SHP77 (cell line): ENCODE results near the gene NIPAL3.
"Not testable (repeated sequence)": the region's sequence is repeated elsewhere in the genome, so short reads cannot be mapped to it uniquely, and the experiment has no call there.

ENCODE experiments used
- DNase-seq, 2 experiments: peaks; one replicate each; lab custom pipeline; 2025; lab: John Stamatoyannopoulos, UW

The NIPAL3 gene

DNA sequence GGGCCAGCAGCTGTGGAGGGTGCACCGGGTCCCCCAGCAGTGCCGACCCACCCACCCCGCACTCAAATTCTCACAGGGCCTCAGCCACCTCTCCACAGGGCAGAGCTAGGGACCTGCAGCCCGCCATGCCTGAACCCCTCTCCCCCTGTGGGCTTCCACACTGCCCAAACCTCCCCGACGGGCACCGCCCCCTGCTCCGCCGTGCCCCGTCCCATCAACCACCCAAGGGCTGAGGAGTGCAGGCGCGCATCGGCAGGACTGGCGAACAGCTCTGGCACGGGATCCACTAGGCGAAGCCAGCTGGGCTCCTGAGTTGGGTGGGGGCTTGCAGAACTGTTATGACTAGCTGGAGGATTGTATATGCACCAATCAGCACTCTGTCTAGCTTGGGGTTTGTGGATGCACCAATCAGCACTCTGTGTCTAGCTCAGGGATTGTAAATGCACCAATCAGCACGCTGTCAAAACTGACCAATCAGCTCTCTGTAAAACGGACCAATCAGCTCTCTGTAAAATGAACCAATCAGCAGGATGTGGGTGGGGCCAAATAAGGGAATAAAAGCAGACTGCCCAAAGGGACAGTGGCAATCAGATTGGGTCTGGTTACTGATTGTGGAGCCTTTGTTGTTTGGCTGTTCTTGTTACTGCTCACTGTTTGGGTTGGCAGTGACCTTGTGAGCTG lies 74.6 kb downstream of the NIPAL3 start:
- DNase-seq, result no peak

DNA sequence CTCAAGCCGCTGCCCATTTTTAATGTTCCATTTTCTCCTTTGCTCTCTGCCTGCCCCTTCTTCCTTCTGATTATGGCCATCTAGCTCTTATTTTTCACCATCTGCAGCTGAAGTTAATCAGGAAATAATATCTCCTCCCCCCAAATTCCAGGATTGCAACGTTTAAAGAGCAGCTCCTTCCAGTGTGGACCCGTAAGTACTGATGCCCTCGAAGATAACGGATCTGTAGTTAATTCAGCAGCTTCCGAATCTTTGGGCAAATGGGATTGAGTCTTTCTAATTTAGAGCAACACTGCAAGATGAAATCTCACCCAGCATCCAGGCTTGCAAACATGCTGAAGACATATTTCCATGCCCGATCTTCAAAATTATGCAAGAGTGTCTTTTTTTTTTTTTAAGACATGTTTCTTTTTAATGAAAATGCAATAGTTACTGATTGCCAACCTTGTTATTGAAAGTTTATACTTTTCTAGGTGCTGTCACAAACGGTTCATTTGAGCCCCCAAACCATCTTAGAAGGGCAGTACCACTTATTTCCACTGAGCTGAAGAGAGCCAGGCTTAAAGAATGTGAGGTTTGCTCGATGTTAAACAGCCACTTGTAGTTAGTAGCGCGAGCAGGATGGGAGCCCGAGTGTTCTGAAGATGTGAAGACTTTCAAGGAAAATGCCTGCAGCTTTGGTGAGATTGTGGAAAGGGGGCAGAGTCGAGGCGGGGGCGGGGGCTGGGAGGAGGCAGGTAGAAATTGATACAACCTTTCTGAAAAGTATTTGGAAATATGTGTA lies 76.2 kb downstream of the NIPAL3 start:
- DNase-seq, result no peak

DNA sequence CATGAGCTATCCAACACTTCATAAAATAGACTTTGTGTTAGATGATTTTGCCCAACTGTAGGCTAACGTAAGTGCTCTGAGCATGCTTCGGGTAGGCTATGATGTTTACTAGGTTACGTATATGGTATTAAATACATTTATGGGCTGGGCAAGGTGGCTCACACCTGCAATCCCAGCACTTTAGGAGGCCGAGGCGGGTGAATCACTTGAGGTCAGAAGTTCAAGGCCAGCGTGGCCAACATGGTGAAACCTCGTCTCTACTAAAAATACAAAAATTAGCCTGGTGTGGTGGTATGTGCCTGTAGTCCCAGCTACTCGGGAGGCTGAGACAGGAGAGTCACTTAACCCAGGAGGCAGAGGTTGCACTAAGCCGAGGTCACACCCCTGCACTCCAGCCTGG lies 77.3 kb downstream of the NIPAL3 start:
- not testable (repeated sequence) for DNase-seq

DNA sequence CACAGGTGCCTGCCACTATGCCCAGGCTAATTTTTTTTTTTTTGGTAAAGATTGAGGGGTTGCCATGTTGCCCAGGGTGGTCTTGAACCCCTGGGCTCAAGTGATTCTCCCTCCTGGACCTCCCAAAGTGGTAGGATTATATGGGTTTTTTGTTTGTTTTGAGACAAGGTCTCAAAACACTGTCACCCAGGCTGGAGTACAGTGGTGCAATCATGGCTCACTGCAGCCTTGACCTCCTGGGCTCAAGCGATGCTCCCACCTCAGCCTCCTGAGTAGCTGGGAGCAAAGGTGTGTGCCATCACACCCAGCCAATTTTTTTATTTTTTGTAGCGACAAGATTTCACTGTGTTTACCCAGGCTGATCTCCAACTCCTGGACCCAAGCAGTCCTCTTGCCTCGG lies 78.2 kb downstream of the NIPAL3 start:
- DNase-seq, result no peak

DNA sequence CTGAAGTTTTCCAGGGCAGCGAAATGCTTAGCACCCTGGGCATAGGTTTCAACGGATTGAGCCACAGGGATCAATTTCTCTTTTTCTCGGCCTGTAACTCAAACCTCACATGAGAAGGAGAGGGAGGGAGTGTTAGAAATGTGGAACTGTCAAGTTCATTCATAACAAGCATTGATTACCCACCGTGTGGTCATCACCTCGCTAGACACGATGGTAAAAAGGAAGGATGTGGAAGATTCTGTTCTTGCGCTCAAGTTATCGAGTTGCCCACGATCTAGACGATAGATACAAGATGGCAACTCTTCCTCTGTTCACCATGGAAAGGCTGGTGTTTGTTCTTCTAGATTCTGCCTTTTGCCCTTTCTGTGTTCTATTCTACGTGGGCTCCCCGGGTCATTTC lies 83.0 kb downstream of the NIPAL3 start:
- no peak for DNase-seq

DNA sequence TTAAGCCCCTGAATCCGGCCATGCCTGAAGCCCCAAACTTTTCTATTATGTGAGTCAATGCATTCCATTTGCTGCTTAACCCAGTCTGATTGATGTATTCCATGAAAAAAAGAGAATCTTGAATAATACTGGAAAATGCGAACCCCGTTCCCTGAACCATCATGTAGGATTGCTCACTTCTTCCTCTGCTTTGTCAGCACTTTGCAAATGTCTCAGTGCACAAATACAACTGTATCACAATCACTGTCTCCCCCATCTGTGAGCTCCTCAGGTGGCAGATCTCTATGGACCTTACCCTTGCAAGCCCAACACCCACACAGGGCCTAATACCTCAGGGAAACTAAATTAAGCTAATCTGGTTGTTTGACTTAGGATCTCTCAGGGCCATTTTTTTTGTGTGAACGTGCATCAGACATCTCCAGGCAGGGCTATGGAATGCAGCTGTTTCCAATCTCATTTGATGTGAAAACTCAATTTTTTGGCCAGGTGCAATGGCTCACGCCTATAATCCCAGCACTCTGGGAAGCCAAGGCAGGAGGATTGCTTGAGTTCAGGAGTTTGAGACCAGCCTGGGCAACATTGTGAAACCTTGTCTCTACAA lies 84.9 kb downstream of the NIPAL3 start:
- DNase-seq, result no peak

DNA sequence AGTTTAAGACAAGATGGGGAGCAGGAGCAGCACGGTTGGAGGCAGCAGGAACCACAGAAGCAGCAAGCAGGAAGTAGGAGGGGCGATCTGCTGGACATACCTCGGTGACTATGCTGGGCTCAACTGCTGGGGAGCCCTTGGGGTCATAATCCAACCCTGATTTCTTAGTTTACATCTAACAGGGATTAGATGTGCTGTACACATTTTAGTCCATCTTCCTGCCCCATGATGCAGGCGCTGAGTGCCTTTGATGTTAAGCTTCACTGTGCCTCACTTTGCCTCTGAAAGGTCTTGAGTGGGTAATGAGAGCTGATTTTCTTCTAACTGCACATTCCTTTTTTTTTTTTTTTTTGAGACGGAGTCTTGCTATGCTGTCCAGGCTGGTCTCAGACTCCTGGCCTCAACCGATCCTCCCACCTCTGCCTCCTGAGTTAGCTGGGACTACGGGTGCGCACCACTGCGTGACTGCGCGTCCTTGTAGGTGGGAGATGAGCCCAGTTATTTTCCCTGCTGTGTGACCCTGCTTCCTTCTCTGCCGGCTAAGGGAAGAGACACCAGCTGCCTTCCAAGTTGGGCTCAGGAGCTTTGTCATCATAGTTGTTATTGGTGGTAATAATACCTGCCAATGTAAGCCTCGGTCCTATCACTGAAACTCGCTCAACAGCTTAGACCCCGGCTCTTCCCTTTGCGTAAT lies 85.9 kb downstream of the NIPAL3 start:
- DNase-seq, result peak in 1 of 2 experiments; percentile 46

DNA sequence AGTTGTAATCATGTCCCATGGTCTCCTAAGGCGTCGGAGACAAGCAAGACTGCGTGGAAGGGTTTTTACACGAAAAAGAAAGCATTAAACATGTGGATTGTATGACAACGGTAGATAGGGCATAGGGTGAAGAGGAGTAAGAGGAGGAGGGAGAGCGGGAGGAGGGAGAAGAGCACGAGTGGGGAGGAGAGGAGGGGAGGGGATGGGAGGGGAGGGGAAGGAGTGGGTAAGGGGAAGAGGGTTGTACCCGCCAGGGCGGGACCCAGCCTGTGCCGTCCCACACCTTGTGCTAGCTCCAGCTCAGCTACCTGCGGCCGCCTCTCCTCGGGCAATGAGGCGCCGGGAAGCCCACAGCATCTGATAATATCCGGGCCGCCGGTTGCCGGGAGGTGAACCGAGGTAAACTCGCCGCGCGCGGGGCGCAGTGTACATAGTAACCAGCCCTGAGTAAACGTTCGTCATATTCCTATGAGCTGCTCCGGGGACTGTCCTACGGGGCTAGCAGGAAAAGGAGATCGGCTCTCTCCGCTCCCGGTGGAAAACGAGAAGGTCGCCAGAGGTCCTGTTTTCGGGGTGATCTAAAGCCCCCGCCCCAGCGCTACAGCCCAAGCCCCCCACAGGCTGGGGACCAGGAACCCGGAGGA lies 86.6 kb downstream of the NIPAL3 start:
- DNase-seq, result peak in 1 of 2 experiments; percentile 61

DNA sequence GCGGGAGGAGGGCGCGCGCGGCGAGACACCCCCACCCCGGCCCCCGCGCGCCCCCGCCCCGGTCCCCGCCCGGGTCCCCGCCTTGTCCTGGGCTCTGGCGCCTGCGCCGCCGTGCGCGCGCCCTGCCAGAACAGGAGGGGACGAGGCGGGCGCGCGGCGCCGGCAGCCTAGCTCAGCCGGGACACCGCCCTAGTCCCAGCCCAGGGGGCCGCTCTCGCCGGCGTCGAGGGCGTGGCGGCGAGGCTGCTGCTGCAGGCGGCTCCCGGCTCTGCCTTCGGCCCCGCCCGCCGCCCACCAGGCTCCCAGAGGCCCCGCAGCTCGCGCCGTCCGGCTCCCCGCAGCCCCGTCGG lies 87.1 kb downstream of the NIPAL3 start, which contains the start of gene RCAN3:
RCAN3 (plus strand) TSS at position 128 of the 350 bp plus-strand sequence. CDS start 11,537 bp downstream, outside the sequence.
- peak; percentile 77 to 88 for DNase-seq

DNA sequence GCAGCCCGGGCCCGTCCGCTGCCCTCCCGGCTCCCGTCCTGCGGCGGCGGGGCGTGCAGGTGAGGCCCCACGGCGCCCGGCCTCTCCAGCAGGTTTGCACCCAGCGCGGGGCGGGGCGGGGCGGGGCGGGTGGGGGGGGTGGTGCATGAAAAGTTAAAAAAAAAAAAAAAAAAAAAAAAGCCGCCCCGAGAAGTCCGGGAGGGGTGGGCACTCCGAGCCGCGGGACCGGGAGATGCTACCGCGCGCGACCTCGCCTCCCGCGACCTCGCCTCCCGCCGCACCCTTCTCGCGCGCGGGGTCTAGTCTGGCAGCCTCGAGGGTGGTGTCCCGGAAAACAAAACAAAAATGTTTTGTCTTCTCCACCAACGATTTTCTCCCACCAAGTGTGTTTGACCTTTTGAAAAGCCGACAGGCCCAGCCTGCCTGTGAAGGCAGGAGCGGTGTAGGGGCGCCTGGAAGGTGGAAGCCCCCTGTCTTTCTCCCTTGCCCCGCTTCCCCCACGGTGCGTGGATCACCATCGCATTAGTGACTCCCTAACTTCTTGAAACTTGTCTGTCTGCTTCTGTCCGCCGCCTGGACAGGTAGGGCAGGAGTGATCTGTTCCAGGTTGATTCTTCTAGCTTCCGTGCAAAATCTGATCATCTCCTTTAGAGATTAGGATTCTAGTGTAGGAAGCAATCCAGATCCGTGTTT lies 87.6 kb downstream of the NIPAL3 start:
- DNase-seq, result no peak

DNA sequence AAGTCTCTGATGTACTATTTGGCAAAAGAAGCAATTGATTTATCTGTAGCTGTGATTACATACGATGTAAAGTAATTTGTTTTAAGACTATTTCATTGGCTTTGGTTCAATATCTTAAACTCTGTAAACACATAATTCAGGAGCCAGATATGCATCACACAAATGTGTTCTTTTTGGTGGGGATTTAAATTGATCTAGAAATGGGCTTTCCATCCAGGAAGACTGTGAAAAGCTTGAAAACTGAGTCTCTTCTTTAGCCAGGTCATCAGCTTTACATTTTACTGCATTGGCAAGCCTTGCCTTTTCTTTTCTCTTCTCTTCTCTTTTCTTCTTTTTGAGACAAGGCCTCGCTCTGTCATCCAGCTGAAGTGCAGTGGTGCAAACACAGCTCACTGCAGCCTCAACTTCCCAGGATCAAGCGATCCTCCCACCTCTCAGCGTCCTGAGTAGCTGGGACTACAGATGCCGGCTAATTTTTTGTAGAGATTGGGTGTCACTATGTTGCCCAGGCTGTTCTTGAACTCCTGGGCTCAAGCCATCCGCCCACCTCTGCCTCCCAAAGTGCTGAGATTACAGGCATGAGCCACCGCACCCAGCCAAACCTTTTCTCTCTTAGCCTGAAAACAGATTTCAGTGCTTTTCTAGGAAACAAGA lies 88.4 kb downstream of the NIPAL3 start:
- DNase-seq, result no peak

DNA sequence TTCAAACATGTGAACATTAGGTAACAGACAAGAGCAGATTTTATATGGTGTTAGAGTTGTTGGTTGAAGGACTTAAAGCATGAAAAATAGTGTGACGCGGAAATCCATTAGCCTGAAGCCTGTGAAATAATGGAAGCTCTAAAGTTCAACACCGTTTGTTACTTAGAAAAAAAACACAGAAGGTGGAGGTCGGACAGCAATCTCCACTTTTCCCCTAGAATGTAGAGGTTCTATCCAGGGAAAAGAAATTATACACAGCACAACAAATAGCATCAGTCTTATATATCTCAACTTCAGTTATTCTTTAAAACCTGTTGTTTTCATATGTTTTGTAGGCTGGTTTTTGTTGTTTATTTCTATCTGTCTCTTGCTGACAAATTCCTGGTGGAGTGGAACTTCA lies 89.0 kb downstream of the NIPAL3 start:
- no peak for DNase-seq

DNA sequence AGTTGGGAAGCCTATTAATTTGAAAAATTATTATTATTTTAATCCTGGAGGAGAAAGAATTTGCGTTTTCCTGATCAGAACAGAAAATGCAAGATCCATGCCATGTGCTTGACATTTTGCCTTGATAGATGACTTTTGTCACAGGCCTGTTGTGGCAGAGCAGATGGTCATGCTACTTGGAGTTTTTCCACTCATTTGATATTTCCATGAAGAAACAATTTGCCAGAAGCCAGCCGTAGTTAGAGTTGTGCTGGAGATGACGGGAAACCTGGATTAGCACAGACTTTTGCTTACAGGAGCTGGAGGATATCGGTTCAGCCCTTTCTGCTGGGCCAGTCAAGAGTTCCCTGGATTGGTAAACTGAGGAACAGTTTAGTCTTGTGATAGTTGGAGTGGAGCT lies 90.2 kb downstream of the NIPAL3 start:
- DNase-seq, result peak in 1 of 2 experiments; percentile 31

DNA sequence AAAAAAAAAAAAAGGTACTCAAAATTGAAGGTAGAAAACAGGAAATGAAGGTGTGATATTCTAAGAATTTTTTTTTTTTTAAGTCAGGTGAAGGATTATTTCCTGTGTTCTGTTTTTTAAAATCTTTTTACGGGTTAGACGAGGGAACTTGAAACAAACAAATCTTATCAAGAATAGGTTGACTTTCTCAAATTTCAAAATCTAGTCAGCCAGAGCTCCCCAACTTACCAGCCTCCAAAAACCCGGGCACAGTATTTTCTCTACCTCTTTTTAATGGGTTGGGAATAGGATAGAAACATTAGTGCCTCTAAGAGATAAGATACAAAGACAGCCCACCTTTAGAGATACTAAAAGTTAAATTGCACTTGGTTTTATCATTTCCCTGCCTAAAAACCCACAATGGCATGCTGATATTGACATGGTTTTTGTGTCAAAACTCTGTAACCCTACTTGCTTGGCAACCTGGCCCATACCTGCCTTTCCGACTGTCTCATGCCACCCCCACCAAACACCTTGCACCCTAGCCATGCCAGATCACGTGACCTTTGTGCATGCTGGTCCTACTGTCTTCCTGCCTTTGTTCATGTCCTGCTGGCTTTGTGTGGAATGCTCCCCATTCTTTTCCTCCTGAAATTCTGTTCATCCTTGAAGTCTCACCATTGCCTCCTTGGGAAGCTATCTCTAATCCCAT lies 91.2 kb downstream of the NIPAL3 start:
- no peak for DNase-seq

DNA sequence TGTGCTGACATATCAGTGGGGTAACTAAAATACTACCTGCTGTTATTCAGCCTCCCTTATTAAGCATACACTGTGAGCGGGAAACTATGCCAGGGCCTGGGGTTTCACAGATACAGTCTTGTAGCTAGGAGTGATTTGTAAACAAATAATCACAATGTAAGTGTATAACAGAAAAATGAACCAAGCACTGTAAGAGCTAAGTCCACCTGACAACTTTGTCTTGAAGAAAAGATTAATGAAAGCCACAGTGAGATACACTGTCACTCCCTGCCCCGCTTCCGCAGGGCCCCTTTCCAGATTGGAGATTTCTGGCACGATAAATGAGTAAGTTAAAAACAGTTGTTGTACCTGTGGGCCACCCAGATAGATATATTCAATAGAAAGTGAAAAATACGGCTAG lies 91.8 kb downstream of the NIPAL3 start:
- no peak for DNase-seq

DNA sequence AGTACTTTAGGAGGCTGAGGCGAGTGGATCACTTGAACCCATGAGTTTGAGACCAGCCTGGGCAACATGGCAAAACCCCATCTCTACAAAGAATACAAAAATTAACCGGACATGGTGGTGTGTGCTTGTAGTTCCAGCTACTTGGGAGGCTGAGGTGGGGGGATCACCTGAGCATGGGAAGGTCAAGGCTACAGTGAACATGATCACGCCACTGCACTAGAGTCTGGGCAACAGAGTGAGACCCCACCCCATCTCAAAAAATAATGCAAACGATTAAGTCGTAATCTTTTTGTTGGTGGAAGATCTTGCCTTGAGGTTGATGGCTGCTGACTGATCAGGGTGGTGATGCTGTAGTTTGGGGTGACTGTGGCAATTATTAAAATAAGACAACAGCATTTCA lies 93.3 kb downstream of the NIPAL3 start:
- no peak for DNase-seq

DNA sequence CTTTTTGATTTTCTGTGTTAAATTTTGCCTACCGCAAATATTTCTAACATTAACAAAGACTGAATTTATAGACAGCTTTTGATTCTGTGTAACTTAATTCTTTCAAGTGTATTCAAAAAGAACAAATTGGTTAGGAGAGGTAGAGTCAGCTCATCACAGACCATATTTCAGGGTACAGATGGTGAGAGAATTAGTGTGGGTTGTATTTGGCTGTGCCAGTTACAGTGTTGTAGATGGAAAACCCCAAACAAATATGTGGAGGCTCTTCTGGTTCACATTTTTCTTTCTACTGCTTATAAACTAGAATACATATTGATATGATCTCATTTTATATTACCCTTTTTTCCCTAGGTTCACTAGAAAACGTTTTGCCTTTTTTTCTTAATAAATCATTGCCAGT lies 98.1 kb downstream of the NIPAL3 start:
- no peak for DNase-seq

DNA sequence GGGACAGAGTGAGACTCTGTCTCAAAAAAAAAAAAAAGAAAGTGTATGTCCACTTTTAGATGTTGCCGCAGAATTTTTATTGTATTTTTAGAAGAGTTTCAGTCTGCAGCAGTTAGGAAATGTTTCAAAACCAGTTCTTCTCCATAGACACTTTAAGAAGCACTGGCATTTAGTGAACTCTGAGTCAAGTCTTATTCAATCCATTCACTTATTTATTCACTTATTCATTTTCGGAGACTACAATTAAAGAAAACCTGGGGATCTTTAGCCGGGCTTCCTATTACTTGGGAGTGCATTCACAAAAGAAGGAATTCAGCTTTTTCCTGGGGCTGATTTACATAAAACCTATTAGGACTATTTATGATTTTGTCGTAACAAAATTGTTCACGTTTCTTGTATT lies 99.3 kb downstream of the NIPAL3 start:
- no peak for DNase-seq

DNA sequence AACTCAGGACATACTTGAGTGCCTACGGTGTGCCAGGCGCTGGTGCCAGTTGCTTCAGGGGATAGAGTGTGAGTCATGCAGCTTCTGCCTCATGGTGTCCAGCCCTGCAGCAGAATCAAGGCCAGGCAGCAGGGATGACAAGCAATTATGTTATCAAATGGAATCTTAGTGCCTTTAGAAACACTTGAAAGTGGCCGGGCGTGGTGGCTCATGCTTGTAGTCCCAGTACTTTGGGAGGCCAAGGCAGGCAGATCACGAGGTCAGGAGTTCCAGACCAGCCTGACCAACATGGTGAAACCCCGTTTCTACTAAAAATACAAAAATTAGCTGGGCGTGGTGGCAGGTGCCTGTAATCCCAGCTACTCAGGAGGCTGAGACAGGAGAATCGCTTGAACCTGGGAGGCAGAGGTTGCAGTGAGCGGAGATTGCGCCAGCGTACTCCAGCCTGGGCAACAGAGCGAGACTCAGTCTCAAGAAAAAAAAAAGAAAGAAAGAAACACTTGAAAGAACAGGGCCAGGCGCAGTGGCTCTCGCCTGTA lies 100.1 kb downstream of the NIPAL3 start:
- DNase-seq, result not testable (repeated sequence)

DNA sequence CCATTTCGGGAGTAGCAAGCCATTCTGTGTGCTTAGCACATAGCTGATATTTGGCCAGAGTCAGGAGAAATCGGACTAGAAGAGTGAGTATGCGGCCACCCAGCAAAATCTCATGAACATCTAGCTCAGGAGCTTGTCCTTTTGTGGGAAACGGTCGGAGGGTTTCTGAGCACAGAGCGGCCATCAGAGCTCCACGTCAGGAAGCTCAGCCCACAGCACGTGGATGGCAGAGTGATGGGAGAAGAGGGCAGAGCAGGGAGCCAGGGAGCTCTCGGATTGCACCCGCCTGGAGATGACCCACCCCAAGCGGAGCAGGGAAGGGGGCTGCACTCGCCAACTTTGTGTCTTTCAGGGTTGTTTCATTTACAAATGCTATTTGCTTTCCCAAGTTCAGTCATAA lies 100.9 kb downstream of the NIPAL3 start:
- DNase-seq, result no peak
